Endothelial cell of umbilical vein (primary cell): ENCODE data around the gene FYB1.

ENCODE experiments used
- CTCF ChIP-seq, 2 donors: IDR thresholded peaks; 1 replicate in 1 of 2; 2 replicates in 1 of 2; pipeline ENCODE4 v1.5.1; 2011; ENCODE audit warnings: low read length in 2 of 2, mild to moderate bottlenecking in 2 of 2, moderate library complexity in 2 of 2, control low read depth in 1 of 2, inconsistent platforms in 1 of 2, low read depth in 1 of 2; ENCODE audit not compliant: insufficient read depth in 1 of 2; ENCODE audit errors: extremely low read depth in 1 of 2
- FOS ChIP-seq: IDR thresholded peaks from 2 replicates; pipeline ENCODE4 v1.6.1; 2011; ENCODE audit warnings: mild to moderate bottlenecking, low read length, moderate library complexity, borderline replicate concordance; ENCODE audit not compliant: insufficient read depth
- POLR2A ChIP-seq: IDR thresholded peaks from 2 replicates; pipeline ENCODE4 v1.6.1; 2012; ENCODE audit warnings: low read depth, mild to moderate bottlenecking, control low read depth, low read length

GRCh38 chr5:39220280-39221030 lies 1.1 kb upstream of the FYB1 start:
- TF ChIP-seq FOS (no peak), CTCF (IDR thresholded peaks at IDR 0.05; ENCODE audit: extremely low read depth in 1 of 2, insufficient read depth in 1 of 2, low read depth in 1 of 2, low read length in 2 of 2) (no peak), POLR2A (no peak)
